GM19372 (cell line): ENCODE measurements around the gene ARHGAP8.
"Not testable (repeated sequence)": the region's sequence is repeated elsewhere in the genome, so short reads cannot be mapped to it uniquely, and the experiment has no call there.

Experiments
- ATAC-seq: cut with Tn5 transposase; IDR thresholded peaks from one replicate; pipeline ENCODE4 v1.9.1; 2021; ENCODE audit warnings: mild to moderate bottlenecking, low read depth, moderate library complexity; ENCODE audit not compliant: unreplicated experiment

Gene ARHGAP8

GRCh38 chr22:44847380-44847779, 95.0 kb downstream of the ARHGAP8 start:
- no peak for ATAC-seq

- ATAC-seq, result no peak
Observed at GRCh38 chr22:44847892-44848291, 95.5 kb downstream of the ARHGAP8 start.

DNA sequence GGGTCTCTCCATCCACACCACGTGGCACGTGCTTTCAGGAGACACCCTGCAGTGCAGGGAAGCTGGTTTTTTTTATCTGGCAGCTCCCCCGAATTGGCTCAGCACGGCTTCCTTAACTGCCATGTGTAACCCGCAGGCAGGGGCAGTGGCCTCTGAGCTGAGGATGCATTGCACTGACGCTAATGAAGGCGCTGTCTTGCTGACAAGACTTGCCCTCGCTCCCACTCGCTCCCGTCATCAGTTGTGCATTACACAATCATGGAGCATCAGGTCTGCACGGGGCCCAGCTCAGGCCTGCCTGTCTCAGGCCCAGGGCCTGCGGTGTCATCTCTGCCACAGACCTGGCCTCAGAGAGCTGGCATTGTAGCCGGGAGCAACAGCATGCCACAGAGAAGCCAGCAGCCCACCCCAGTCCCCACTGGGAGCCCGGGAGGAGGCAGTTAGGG, 95.9 kb downstream of the ARHGAP8 start:
- no peak for ATAC-seq

DNA sequence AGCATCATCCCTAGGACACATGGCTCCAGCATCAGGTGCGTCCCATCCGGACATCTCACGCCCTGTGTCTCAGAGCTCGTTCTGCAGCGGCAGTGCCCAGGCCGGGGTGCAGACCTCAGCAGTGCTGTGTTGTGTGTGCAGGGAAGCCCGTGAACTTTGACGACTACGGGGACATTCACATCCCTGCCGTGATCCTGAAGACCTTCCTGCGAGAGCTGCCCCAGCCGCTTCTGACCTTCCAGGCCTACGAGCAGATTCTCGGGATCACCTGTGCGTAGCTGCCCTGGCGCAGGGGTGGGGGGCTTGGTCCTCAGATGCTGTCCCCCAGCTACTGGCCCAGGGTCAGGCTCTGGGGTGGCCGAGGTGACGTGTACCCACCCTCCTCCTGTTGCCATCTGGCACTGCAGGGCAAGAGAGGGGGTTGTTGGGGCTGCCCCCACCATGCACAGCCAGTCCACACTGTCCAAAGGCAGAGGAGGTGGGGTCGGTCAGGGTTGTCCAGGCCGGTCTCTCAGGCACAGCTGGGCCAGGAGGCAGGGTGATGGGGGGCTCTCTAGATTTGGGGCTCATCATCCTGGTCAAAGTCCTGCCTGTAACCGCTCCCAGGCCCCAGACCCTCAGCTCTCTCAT, 96.5 kb downstream of the ARHGAP8 start:
- no peak for ATAC-seq

DNA sequence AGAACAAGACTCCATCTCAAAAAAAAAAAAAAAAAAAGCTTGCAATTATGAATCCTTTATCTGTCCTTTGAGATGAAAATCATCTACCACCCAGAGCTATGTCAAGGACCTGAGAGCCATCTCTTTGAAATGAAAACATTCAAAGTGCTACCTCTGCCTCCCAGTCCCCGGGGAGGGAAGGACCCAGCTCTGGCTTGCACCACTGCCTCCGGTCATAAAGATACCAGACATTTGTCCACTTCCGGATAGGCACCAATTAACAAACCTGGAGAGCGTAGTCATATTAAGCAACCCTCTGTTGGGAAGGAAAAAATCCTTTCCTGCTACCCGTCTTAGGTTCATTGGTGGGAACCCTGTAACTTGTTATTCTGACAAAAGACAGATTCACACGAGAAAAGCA, 98.6 kb downstream of the ARHGAP8 start:
- ATAC-seq, result no peak

DNA sequence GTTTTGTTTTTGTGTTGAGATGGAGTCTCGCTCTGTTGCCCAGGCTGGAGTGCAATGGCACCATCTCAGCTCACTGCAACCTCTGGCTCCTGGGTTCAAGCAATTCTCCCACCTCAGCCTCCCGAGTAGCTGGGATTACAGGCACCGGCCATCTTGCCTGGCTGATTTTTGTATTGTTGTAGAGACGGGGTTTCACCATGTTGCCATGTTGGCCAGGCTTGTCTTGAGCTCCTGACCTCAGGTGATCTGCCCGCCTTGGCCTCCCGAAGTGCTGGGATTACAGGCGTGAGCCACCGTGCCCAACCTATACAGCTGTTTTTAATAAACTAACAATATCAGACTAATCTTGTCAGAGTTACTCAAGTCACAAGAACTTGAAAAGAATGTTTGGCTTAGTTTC, 102.3 kb downstream of the ARHGAP8 start:
- not testable (repeated sequence) for ATAC-seq

DNA sequence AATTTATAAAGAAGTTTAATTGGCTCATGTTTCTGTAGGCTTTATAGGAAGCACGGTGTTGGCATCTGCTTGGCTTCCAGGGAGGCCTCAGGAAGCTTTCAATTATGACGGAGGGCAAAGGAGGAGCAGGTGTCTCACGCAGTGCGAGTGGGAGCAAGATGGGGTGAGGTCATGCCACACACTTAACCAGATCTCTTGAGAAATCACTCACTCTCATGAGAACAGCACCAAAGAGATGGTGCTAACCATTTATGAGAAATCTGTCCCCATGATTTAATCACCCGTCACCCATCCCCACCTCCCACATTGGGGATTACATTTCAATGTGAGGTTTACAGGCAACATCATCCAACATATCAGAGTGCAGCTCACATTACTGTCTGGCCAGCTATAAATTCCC, 103.5 kb downstream of the ARHGAP8 start:
- ATAC-seq, result no peak

GRCh38 chr22:44858819-44859218, 106.4 kb downstream of the ARHGAP8 start:
- ATAC-seq, result not testable (repeated sequence)

GRCh38 chr22:44859641-44860040, 107.3 kb downstream of the ARHGAP8 start:
- ATAC-seq, result no peak

- ATAC-seq, result no peak
Observed at GRCh38 chr22:44860311-44860710, 107.9 kb downstream of the ARHGAP8 start.

DNA sequence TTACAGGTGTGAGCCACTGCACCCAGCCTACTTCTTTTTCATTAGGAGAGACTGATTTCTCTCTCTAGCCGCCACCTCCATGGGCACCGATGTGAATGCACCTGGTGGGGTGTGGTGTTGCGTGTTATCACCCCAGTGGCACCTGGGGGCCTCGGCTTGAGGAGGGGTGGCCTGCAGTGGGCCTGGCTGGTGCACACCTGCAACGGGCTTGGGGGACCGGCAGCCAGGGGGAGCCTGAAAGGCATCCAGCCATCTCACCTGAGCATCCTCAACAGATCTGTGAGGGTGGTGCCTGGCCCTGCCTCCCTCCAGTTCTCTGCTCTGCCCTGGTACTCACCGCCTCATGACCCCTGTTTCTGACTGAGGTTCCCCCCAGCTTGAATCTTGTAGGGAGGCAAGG, 108.9 kb downstream of the ARHGAP8 start:
- ATAC-seq, result no peak

DNA sequence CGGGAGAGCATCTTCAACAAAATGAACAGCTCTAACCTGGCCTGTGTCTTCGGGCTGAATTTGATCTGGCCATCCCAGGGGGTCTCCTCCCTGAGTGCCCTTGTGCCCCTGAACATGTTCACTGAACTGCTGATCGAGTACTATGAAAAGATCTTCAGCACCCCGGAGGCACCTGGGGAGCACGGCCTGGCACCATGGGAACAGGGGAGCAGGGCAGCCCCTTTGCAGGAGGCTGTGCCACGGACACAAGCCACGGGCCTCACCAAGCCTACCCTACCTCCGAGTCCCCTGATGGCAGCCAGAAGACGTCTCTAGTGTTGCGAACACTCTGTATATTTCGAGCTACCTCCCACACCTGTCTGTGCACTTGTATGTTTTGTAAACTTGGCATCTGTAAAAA, 109.9 kb downstream of the ARHGAP8 start:
- no peak for ATAC-seq

GRCh38 chr22:44862981-44863860, 110.8 kb downstream of the ARHGAP8 start:
- no peak for ATAC-seq

- ATAC-seq, result no peak
Observed at GRCh38 chr22:44865193-44866057, 113.0 kb downstream of the ARHGAP8 start.

DNA sequence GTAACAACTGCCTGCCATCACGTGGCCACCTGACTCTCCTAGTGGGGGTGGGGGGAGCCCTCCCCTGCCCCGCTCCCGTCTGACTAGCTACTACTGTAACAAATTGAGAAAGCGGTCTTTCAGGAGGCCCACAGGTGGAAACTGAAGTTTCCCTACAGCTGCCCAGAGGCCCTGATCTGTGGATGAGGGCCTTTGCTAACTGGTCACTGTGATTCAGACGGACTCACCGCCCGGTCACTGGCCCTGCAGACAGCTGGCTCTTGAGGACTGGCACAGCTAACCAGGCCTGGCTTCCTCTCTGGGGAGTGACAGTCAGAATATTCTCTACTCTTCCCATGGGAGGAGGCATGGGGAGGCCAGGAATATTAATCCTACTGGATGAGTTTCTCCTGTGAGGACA, 116.8 kb downstream of the ARHGAP8 start:
- no peak for ATAC-seq

DNA sequence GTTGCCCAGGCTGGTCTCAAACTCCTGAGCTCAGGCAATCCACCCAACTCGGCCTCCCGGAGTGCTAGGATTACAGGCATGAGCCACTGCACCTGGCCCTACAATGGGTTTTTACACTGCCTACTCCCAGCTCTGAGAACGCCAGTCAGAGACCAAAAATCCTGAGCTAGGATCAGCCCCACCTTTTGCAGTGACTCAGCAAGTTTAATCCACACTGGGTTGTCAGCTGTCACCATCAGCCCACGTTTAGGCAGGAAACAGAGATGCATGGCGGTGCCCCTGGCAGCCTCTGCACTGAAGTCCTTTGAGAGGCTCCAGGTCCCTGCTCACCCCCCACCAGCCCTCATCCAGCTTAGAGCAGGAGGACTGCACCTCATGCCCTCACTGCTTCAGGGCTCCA, 117.6 kb downstream of the ARHGAP8 start:
- no peak for ATAC-seq

GRCh38 chr22:44871782-44872181, 119.4 kb downstream of the ARHGAP8 start:
- no peak for ATAC-seq

DNA sequence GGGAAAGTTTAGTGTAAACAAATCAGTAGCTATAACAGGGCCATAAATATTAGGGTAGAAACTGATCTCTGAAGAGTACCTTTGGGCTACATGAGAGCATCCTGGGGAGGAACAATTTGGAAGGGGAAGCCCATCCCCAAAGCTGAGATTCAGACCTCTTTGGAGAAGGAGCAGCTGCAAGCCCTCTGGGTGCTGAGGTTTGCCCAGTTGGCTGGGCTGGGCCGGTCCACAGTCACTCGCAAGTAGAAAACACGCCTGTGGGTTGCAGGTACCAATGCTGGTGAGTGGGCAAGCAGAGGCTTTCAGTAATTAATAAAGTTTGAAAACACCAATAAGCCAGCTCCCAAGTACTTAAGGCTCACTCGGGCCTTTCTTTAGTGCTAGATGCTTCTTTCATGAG, 124.5 kb downstream of the ARHGAP8 start:
- no peak for ATAC-seq

DNA sequence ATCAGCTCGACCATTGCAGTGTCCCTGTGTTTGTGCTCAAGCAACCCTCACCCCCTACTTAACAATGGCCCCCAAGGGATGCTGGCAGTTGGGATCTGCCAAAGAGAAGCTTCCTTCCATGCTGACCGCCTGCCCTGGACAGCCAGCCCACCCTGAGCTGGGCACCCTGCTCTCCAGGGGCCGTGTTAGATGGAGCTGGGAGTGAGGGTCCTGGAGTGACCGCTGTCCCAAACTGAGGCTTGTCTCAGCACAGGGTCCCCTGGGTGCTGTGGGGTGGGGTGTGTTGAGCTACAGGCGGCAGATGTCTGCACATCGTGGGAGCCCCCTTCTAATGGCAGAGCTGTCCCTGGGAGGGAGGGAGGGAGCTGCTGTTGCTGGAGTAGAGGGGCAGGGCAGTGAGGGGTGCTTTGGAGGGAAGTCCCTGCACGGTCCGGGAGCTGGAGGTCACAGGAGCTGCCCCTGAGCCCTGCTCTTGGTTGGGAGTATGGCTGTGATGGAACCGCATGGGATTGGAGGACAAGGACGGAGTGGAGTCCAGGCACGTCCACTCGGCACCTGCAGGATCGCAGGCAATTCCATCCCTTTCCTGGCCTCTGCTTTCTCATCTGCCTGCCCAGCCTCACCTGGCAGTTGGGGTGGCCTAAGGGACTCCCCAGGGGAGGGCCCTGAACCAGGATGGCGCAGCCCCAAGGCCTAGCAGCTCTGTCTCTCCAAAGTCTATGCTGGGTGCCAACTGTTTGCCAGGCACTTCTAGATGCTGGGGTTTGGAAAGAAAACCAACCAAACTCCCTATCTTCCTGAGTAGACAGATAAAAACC, 126.3 kb downstream of the ARHGAP8 start:
- no peak for ATAC-seq

- no peak for ATAC-seq
Observed at GRCh38 chr22:44879301-44879680, 126.9 kb downstream of the ARHGAP8 start.
